HG02973 (cell line): ENCODE results near the gene ADAMTS17.

ENCODE experiments used
- ATAC-seq: cut with Tn5 transposase; IDR thresholded peaks from one replicate; pipeline ENCODE4 v1.9.1; 2021; ENCODE audit warnings: moderate library complexity; ENCODE audit not compliant: unreplicated experiment

Gene ADAMTS17

DNA sequence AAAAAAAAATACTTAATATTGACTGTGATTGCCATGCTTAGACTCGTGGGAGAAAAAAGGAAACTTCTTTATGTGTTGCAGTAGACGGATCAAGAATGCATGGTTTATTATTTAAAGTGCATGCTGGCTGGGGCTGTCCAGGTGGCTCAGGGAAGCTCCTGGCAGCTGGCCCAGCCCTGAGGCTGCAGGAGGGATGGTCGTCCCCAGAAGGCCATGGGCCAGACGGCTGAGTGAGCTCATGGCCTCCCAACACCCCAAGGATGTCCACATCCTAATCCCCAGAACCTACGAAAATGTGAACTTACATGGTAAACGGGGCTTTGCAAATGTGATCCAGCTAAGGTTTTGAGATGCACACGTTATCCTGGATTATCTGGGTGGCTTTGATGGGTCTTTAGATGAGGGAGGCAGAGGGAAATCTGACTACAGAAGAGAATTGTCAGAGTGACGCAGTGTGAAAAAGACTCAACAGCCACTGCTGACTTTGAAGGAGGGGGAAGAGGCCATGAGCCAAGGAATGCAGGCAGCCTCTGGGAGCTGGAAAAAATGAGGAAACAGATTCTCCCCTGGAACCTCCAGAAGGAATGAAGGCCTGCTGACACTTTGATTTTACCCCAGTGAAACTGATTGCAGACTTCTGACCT, 29.8 kb downstream of the ADAMTS17 start:
- ATAC-seq, result no peak

DNA sequence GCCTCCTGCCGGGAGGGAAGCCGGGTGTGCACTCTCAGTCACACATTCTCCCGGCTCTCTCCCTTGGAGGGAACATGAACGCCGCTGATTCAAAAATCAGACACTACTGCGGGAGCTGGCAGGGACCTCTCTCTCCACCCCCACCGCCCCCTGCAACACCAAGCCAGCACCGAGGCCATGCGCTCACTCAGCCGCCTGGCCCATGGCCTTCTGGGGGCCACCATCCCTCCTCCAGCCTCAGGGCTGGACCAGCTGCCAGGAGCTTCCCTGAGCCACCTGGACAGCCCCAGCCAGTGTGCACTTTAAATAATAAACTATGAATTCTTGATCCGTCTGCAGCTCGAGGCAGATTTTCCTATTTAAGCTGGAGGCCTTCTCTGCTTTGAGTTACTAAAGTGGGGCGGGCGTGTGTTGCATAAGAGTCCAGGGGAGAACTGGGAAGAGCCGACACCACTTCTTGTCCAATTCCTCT, 30.6 kb downstream of the ADAMTS17 start:
- ATAC-seq, result no peak

DNA sequence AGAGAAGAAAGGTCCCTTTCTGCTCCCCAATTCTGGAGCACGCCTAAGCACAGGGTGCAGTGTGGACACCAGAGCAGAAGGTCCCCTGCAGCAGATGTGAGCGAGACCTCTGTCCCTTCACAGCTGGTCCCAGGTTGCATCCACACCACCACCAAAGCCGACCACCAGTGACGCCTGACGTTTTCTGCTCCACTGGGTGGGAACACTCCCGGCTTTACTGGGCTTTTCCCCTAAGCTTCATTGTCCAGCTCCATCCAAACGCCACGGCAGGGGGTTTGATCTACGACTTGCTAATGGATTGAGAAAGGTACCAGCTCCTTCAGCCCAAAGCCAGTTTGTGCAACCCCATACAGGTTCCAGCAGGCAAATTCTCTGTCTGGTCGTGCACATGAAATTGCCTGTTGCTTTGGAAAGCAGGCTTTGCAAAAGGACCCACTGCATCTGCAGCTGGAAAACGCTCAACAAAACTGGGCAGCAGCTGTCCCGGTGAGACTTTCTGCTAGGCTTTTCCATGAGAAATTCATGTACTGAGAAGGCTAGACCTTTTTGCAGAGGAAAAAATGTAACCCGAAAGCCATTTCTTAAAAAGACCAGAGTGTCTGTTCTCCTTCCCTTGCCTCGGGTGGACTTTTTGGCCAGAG, 31.1 kb downstream of the ADAMTS17 start:
- ATAC-seq, result no peak

DNA sequence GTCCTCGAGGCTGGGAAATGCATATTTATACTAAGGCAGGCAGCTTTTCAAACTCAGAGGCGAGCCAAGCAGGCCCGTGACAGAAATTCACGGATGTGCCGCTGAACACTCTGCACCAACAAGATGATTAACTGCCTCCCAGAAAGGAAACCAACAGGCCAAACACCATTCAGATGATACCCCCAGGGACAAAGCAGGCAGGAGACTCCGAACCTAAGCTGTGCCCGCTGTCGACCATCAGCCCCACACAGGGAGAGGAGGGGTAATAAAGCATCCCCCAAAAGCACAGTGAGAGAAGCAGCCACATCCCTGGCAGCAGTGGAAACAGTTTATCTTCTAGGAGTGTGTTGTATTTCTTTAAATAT, 31.8 kb downstream of the ADAMTS17 start:
- ATAC-seq, result no peak

DNA sequence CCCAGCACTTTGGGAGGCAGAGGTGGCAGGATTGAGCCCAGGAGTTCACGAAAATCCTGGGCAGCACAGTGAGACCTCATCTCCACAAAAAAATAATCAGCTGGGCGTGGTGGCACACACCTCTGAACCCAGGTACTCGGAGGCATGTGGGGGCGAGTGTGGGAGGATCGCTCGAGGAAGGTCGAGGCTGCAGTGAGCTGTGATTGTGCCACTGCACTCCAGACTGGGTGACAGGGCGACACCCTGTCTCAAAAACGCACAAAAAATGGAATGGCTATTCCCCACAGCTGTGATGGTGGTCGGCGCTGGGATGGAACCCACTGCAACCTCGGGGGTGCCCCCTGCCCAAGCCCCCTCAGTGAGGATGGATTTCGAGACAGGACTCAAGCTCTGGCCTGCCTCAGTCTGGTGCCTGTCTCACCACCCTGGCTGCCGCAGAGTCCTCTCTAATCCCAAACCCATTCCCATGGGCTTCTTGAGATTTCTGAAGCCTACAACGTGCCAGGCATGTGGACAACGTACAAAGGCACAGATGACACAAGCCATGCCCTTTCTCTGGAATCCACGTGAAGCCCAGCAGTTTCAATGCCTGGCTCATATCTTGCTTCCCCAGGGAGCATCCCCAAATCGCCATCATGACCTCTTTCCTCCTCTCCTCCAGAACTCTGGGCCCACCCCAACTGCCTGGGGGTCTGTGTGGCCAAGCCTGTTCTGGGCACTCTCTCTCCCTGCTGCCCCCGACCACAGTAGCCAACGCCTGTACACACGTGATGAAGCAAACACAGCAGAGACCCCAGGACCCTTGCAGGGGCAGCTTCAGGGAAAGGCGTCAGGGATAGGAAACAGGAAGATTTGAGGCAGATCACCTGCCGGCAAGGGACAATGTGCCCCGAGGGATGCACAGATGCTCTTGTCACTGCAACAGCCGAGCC, 32.4 kb downstream of the ADAMTS17 start:
- ATAC-seq, result no peak

DNA sequence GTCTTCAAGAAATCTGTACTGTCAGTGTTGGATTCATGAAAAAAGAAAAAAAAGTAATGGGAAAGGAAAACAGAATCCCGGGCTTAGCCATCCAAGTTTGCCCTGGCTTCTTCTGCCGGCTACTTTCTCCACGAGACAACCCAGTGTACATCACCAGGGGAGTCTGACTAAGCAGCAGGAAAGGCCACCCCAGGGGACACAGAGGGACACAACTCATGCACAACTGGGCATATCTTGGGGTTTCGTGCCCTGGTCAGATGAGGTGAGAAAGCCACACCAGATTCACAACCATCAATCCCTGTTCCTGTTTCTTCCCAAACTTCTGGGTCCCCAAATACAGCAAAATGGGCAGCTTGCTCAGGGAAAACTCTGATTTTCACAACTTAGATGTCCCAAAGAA, 33.2 kb downstream of the ADAMTS17 start:
- no peak for ATAC-seq

DNA sequence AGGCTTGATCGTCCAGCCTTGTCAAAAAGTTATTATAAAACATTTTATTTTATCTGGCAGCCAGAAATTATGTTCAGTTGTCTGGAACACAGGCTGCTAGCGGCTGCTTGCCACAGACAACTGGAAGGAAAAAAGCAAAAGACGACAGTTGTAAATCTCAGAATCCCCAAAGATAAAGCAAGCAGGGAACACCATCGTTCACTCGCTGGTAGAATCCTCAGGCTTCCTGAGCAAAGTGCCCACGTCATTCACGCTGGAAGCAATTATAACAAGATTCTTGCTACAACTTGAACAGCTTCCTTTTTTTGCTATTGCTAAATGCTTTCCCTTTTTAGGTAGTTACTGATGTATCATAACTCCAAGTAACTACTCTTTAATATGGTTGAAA, 33.6 kb downstream of the ADAMTS17 start:
- no peak for ATAC-seq

DNA sequence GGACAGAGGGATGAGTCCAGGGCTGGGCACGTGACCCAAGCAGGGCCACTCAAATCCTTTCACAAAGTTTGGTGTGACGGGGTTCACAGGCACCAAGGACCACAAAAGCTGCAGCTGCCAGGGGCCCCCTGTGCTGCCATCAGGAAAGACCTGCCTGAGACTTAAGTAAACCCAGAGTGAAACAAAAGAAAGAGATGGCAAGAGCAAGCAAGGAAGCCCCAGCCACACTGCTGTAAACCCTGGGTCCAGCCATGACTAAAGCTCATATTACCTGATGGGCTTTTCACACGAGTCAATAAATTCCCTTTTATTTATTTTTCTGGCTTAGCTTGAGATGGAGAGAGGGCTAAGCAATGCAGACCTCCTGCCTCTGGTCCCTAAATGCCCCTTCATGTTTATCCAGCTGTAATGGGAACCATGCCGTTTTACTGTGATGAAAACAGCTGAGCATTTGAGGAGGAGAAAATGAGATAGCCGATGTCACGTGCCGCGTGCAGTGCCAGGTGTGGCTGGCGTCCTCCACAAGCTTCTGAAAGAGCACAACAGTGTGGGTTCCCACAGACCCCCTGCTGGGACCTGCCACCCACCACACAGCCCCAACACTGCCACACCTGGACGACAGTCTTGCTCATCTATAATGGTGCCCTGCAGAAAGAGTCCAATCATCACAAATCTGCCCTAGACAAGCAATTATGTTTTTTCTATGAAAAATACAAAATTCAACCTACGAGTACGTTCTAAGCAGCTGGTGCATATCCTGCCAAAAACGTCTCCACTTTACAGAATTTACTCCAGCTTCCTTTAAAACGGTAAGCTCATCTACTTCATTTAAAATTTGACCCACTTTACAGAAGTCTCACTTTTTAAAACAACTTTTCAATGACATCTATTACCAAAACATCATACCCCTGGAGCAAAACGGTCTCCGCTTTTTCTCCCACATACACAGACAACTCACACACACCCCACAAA, 34.2 kb downstream of the ADAMTS17 start:
- no peak for ATAC-seq

DNA sequence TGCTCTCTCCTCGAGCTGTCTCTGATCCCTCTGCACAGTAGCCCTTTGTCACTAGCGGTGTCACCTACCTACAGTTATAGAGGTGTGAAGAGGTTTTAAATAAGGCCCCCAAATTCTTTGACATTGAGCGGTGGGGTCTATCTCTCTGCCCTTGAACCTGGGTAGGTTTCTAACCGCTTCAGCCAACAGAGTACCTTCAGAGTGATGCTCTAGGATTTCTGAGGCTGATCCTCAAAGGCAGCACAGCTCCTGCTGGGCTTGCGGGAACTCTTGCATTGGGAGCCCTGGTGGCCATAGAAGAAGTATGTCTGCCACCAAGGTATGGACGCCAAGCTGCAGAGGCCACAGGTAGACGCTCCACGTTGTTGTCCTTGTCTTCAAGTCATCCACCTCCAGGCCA, 35.7 kb downstream of the ADAMTS17 start:
- ATAC-seq, result no peak

DNA sequence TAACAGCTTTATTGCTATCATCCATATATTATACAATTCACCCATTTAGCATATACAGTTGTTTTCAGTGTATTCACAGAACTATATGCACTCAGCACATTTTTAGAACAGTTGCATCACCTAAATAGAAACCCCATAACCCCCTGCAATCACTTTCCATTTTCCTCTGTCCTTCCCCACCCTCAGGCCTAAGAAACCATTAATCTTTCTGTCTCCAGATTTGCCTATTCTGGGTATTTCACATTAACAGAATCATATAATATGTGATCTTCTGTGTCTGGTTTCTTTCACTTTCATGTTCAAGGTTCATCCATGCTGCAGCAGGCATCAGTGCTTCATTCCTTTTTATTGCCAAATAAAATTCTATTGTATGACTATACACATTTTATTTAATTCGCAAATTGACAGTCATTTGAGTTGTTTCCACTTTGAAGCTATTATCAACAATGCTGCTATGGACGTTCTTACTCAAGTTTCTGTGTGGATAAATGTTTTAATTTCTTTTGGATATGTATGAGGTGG, 39.8 kb downstream of the ADAMTS17 start:
- ATAC-seq, result no peak

DNA sequence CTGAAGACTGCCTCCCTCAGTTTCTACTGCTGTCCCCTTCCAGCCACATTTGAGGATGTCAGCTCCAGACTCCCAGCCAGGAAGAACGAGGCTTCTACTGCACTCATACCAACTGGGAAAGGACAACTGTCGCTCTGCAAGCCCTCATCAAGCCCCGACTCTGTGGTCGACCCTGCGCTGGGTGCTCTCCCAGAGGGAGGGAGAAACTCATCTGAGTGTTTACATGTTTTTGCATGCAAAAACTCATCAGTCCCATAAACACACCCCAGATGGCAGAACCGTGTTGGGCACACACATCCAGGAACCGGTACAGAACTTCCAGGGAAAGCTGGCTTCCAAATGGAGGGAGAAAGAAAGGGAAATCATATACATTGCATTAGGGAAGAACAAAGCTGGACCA, 43.5 kb downstream of the ADAMTS17 start:
- ATAC-seq, result no peak

DNA sequence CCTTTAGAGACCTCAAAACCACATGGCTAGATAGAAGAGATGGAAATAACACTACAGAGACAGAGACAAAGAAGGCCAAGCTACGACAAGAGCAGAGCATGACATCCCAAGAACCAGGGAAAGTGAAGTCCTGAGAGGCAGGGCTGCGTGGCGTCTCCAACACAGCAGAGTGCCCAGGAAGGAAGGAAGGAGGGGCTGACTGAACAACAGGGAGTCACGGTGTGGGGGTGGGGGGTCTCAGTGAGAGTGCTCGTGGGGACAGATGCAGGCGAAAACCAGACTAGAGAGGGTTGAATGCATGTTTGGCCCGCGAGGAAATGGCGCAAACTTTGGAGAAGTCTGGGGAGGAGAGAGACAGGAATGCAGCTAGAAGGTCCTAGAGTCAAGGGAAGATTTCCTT, 44.0 kb downstream of the ADAMTS17 start:
- ATAC-seq, result no peak

DNA sequence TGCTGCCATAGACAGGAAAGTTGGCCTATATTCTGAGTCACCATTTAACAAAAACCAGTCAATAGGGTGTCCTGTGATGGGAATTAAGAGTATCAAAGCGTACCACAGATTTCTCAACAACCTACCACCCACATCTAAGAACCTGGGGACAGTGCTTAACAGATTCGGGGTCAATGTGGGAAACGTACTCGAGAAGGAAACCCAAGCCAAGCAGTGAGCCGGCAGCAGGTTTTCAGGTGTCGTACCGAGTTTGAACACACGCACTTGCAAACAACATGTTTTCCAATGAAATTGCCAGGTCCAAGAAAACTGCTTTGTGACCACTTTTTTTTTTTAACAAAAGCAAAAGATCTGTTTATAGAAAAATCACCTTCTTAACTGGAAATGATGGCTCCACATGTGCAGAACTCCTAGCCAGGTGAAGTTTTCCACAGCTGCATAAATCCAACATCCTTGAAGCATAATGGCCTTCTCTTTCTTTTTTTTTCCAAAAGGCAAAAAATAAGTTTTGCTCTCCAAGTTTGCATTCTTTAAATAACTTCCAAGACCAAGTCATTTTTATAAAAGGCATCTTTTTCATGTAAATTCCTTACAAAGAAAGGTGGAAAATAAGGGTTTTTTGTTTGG, 45.7 kb downstream of the ADAMTS17 start:
- ATAC-seq, result no peak

DNA sequence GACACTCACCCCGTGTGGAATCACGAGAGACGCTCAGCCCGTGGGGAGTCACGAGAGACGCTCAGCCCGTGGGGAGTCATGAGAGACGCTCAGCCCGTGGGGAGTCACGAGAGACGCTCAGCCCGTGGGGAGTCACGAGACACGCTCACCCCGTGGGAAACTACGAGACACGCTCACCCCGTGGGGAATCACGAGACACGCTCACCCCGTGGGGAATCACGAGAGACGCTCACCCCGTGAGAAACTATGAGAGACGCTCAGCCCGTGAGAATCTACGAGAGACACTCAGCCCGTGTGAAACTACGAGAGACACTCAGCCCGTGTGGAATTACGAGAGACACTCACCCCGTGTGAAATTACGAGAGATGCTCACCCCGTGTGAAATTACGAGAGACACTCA, 49.8 kb downstream of the ADAMTS17 start:
- no peak for ATAC-seq

DNA sequence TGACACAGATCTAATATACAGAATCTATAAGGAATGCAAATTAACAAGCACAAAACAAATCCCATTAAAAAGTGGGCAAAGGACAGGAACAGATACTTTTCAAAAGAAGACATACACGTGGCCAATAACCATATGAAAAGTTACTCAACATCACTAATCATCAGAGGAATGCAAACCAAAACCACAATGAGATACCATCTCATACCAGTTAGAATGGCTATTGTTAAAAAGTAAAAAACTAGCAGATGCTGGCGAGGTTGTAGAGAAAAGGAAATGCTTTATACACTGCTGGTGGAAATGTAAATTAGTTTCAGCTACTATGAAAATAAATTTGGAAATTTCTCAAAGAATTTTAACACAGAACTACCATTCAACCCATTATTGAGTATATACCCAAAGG, 50.7 kb downstream of the ADAMTS17 start:
- ATAC-seq, result no peak

DNA sequence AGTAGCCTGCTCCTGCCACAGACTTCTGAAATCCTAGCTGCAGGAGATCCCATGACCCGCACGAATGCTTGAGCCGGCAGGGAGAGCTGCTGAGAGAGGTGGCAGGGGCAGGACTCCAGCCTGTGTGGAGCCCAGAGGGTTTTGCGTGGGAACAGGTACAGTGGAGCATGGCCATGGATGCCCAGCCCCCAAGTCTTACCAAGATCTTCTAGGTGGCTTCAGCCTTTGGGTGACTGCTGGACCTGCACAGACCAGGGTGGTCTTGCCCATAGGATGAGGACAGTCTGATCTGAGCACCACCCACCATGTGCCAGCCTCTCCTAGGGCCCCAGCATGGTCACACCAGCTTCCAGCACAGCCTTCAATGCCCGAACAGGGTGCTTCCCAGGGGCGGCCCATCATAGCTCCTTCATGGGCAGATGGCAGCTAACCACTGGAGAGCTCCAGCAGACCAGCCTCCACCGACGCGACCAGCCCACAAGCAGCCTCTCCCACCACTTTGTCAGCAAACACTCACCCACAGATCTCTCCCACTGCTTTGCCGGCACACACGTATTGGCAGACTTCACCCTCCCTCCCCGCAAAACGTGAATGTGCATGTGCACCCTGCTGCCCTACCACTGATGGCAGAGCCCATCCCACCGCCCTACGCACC, 56.0 kb downstream of the ADAMTS17 start:
- ATAC-seq, result no peak

DNA sequence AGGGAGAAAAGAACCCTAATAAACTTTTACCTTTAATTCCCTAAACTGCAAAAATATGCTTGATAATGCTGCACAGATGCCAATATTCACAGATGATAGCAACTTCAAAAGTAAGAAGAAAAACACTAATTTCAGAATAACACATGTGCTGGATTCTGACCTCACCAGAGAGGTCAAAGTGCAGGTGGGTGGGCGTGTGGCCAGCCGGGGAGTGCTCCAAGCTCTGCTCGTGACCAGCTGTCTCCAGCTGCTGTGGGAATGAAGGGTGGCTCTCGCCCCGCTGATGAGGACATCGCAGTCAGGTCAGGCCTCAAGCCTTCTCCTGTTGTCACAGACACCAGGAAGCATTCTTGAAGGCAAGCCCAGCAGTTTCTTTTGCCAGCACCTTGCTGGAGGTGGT, 57.1 kb downstream of the ADAMTS17 start:
- ATAC-seq, result no peak

DNA sequence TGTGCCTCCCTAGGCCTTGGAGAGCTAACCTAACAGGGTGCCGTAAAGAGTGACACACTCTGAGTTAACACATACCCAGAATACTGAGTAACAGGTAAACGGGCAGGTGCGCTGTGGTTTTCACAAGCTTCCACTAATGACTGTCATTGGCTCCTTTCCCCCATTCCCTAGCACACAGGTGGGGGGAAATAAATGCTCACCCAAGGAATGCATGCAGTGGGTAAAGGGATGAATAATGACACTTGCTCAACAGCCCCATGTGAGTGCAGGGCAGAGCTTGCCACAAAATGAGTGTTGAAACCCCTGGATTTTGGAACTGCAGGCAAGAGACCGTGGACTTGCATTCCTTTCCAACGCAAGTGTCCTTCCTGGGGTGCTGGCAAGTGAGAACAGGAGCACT, 57.6 kb downstream of the ADAMTS17 start:
- no peak for ATAC-seq

DNA sequence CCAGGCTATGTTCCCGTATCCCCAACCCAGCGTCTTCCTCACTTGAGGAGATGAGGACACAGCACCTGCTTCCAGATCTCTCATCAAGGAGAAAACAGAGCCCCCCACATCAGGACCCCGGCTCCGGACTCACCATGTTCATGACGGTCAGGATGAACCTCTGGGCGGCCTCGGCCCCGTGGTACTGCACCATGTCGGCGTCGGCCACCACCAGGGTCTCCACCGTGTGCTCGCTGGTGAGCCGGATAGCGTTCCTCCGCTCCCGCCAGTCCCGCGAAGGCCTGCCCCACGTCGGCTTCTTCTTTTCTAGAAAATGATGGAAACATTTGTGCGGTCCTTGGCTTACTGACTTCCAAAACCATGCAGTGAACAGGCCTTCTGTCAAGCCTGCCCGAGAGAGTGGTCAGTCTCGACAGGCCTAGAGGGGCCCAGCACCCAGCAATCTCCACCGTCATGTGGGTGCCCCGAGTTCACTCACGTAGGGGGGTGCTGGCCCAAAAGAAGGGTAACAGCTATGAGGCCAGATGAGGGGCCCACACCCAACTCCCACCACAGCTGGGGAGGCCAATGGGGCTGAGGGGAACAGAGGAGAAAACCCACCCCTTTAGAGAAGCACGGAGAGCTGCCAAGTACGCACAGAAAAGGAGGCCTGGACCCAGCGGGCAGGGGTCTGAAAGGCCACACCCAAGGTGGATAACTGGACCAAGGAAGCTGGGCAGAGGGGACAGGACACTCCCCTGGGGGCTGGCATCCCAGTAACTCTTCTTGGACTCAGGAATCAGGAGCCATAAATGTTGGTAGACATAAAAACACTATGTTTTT, 60.5 kb downstream of the ADAMTS17 start:
- ATAC-seq, result no peak
